Caco-2 (cell line): ENCODE results near the gene CCDC70. TPM values are rescaled to one million over a fixed set of nuclear protein-coding genes. Genes with fewer than 3 reads are reported as not detected.

Source experiments
- BruUV-seq: library from RNA; stranded (reverse); fragments of 400-500 nt; replicated peaks from 2 replicates; lab custom pipeline; 2021; lab: Mats Ljungman, UMichigan
- CTCF ChIA-PET: fragments of 300-600 bp; sonication (Branson Sonifier 250); formaldehyde crosslinking; loops from one replicate; lab custom pipeline; 2022; ENCODE audit warnings: antibody characterized with exemption; lab: Charles Lee
- POLR2A ChIA-PET: fragments of 300-600 bp; sonication (Branson Sonifier 250); formaldehyde crosslinking; loops from one replicate; lab custom pipeline; 2022; ENCODE audit warnings: antibody characterized with exemption; lab: Charles Lee
- DNase-seq, 2 experiments: peaks; one replicate each; pipeline versions ENCODE4 v3.0.0 to v3.0.0-alpha.2; 2020 to 2022
- H3K27me3 ChIP-seq: replicated peaks from 2 replicates; pipeline ENCODE4 v1.6.0; 2011; ENCODE audit warnings: low read length; ENCODE audit not compliant: control insufficient read depth, insufficient read depth
- H3K36me3 ChIP-seq: 2 replicates; pipeline ENCODE4 v1.5.1; 2011; ENCODE audit warnings: low read length; ENCODE audit not compliant: control insufficient read depth, insufficient read depth
- H3K4me1 ChIP-seq: fragments of 250-450 bp; sonication (Bioruptor Pico); 2 replicates; pipeline ENCODE4 v1.5.1; 2020; ENCODE audit warnings: mild to moderate bottlenecking
- H3K4me3 ChIP-seq: 2 replicates; pipeline ENCODE4 v1.5.1; 2011; ENCODE audit warnings: low read depth, mild to moderate bottlenecking, control low read depth, low read length
- H3K9me3 ChIP-seq: fragments of 250-450 bp; sonication (Bioruptor Pico); 2 replicates; pipeline ENCODE4 v1.5.1; 2020; ENCODE audit warnings: mild to moderate bottlenecking, moderate library complexity
- H3K27ac Mint-ChIP-seq: one replicate; pipeline ENCODE4 v1.8.0; 2022; ENCODE audit warnings: mixed read lengths; ENCODE audit not compliant: unreplicated experiment
- H3K27me3 Mint-ChIP-seq: one replicate; pipeline ENCODE4 v1.8.0; 2022; ENCODE audit warnings: mixed read lengths; ENCODE audit not compliant: insufficient read depth, unreplicated experiment
- H3K36me3 Mint-ChIP-seq: one replicate; pipeline ENCODE4 v1.8.0; 2022; ENCODE audit warnings: mild to moderate bottlenecking, mixed read lengths; ENCODE audit not compliant: insufficient read depth, unreplicated experiment
- H3K4me1 Mint-ChIP-seq: one replicate; pipeline ENCODE4 v1.8.0; 2022; ENCODE audit warnings: low read depth, mixed read lengths; ENCODE audit not compliant: unreplicated experiment
- H3K4me3 Mint-ChIP-seq: one replicate; pipeline ENCODE4 v1.8.0; 2022; ENCODE audit warnings: mild to moderate bottlenecking, moderate library complexity, mixed read lengths; ENCODE audit not compliant: unreplicated experiment
- H3K9me3 Mint-ChIP-seq: one replicate; pipeline ENCODE4 v1.8.0; 2022; ENCODE audit warnings: mixed read lengths; ENCODE audit not compliant: unreplicated experiment
- CTCF ChIP-seq, 2 experiments: fragments of 200-600 bp in 1 of 2; IDR thresholded peaks; 1 replicate in 1 of 2; 2 replicates in 1 of 2; pipeline versions ENCODE4 v1.5.1 to v1.8.0; 2011 to 2022; ENCODE audit warnings: antibody characterized with exemption in 1 of 2, control low read depth in 1 of 2, inconsistent platforms in 1 of 2, low read depth in 1 of 2, low read length in 1 of 2, mild to moderate bottlenecking in 1 of 2, moderate library complexity in 1 of 2; ENCODE audit not compliant: insufficient read depth in 1 of 2, severe bottlenecking in 1 of 2, unreplicated experiment in 1 of 2
- intact Hi-C: fragments of 100-400 bp; cut with micrococcal nuclease; formaldehyde crosslinking; loops from one replicate; pipeline ENCODE4 v1.10.0; 2022; ENCODE audit not compliant: unreplicated experiment
- total RNA-seq: library from RNA; stranded (reverse); gene quantifications from 2 replicates; pipeline ENCODE4 v1.2.3, GENCODE V29; 2022

Gene CCDC70
- total RNA-seq, 1 experiment from 2014 or later, result not detected

- Mint-ChIP-seq H3K4me3 (no peak overlapping the region), H3K27me3 (no peaks in the 10 kb centered on the region), H3K36me3 (peaks cover 6% of the 10 kb centered on the region), H3K27ac (no peak overlapping the region), H3K9me3 (no peaks in the 10 kb centered on the region), H3K4me1 (peaks cover 13% of the 10 kb centered on the region)
- Histone ChIP-seq H3K4me3 (no peak overlapping the region), H3K27me3 (no peaks in the 10 kb centered on the region), H3K36me3 (no peaks in the 10 kb centered on the region), H3K4me1 (peaks cover 18% of the 10 kb centered on the region), H3K9me3 (no peaks in the 10 kb centered on the region)
- no peak for DNase-seq
- BruUV-seq, result no TSS peak
- ChIA-PET CTCF (interaction anchor here (0.8 kb wide), 1 partner anchor 10 kb away, joined by 3 read pairs; no protein-coding TSS in a partner anchor), POLR2A (no interaction called here)
- TF ChIP-seq CTCF (IDR thresholded peaks at IDR 0.05; ENCODE audit: insufficient read depth in 1 of 2, low read depth in 1 of 2, low read length in 1 of 2, severe bottlenecking in 1 of 2, unreplicated experiment in 1 of 2), result no peak
- intact Hi-C loops, result loop anchor here (5.0 kb wide), 1 partner anchor 83 kb away; no protein-coding TSS in a partner anchor
Measured at GRCh38 chr13:51914137-51914493, 52.3 kb downstream of the CCDC70 start.

Other genes starting within 250 kb of the CCDC70 start
- gene DHRS12, start 57.8 kb upstream of the CCDC70 start, total RNA-seq, result 12.5 and 14.1 TPM in 2 replicates
- 0.14 and 0.23 TPM in 2 replicates for gene TMEM272, start 16.8 kb upstream of the CCDC70 start, total RNA-seq
- 40.2 and 50.7 TPM in 2 replicates for gene ATP7B, start 149.5 kb downstream of the CCDC70 start, total RNA-seq
- gene ALG11, start 150.4 kb downstream of the CCDC70 start, total RNA-seq, result 45.9 and 47.7 TPM in 2 replicates
- 11.8 and 12.1 TPM in 2 replicates for gene UTP14C, start 162.7 kb downstream of the CCDC70 start, total RNA-seq